ENCODE data around the gene PHF21B. TPM values are rescaled to one million over a fixed set of nuclear protein-coding genes. Genes with fewer than 3 reads are reported as not detected.

PHF21B gene
- total RNA-seq, 4 donors from 2014 or later, result 0.17 to 0.62 TPM; not detected in 2

DNA sequence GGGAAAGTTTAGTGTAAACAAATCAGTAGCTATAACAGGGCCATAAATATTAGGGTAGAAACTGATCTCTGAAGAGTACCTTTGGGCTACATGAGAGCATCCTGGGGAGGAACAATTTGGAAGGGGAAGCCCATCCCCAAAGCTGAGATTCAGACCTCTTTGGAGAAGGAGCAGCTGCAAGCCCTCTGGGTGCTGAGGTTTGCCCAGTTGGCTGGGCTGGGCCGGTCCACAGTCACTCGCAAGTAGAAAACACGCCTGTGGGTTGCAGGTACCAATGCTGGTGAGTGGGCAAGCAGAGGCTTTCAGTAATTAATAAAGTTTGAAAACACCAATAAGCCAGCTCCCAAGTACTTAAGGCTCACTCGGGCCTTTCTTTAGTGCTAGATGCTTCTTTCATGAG lies 132.9 kb downstream of the PHF21B start:
- intact Hi-C loops (cut with DNase I; ENCODE audit: low total_unique reads), result no loop called here
- H3K4me3 ChIP-seq (ENCODE audit: low read depth, poor library complexity, severe bottlenecking), result no peak overlapping the region
- no peak for TF ChIP-seq POLR2A (IDR thresholded peaks at IDR 0.05)
- TF ChIP-seq CTCF (IDR thresholded peaks at IDR 0.05), result no peak
- 91 to 95% methylated on average over 4 of the region's 4 CpGs for WGBS, 2 donors
- no peak for DNase-seq (ENCODE audit: low spot score in 2 of 2)

DNA sequence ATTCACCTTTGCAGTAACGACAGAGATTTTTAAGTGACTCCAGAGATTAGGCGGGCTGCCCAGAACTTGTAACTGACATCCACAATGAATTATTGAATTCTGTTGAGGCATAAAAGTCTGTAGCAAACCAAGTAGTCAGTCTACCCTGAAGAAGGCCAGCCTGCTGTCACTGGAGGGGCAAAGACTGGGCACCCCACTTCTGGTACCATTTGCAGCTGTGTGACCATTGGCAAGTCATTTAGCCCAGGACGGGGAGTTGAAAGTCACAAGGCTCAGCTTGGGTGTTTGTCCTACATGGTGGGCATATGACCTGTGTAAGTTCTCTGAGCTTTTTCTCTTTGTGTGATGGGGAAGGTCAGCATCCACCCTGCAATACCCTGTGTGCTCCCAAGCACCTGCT lies 138.0 kb downstream of the PHF21B start:
- H3K4me3 ChIP-seq (ENCODE audit: low read depth, poor library complexity, severe bottlenecking), result no peak overlapping the region
- WGBS, 2 donors, result 70 to 86% methylated on average over 3 of the region's 3 CpGs
- TF ChIP-seq POLR2A (IDR thresholded peaks at IDR 0.05), result no peak
- no peak for TF ChIP-seq CTCF (IDR thresholded peaks at IDR 0.05)
- intact Hi-C loops (cut with DNase I; ENCODE audit: low total_unique reads), result no loop called here
- DNase-seq (ENCODE audit: low spot score in 2 of 2), result no peak

GRCh38 chr22:44870021-44870420 lies 139.8 kb downstream of the PHF21B start:
- 22 to 56% methylated on average over 4 to 5 of the region's 5 CpGs for WGBS, 2 donors

DNA sequence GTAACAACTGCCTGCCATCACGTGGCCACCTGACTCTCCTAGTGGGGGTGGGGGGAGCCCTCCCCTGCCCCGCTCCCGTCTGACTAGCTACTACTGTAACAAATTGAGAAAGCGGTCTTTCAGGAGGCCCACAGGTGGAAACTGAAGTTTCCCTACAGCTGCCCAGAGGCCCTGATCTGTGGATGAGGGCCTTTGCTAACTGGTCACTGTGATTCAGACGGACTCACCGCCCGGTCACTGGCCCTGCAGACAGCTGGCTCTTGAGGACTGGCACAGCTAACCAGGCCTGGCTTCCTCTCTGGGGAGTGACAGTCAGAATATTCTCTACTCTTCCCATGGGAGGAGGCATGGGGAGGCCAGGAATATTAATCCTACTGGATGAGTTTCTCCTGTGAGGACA lies 140.6 kb downstream of the PHF21B start:
- TF ChIP-seq CTCF (IDR thresholded peaks at IDR 0.05) (no peak), POLR2A (IDR thresholded peaks at IDR 0.05) (no peak)
- 88 to 91% methylated on average over 7 of the region's 7 CpGs for WGBS, 2 donors
- H3K4me3 ChIP-seq (ENCODE audit: low read depth, poor library complexity, severe bottlenecking), result no peak overlapping the region
- intact Hi-C loops (cut with DNase I; ENCODE audit: low total_unique reads), result no loop called here
- DNase-seq (ENCODE audit: low spot score in 2 of 2), result no peak

More at GRCh38 chr22:44870021-44870420, 139.8 kb downstream of the PHF21B start:
- no peak for TF ChIP-seq CTCF (IDR thresholded peaks at IDR 0.05)
- no peak for TF ChIP-seq POLR2A (IDR thresholded peaks at IDR 0.05)
- intact Hi-C loops (cut with DNase I; ENCODE audit: low total_unique reads), result no loop called here
- H3K4me3 ChIP-seq (ENCODE audit: low read depth, poor library complexity, severe bottlenecking), result no peak overlapping the region
- DNase-seq (ENCODE audit: low spot score in 2 of 2), result no peak

GRCh38 chr22:44865193-44866057 lies 144.4 kb downstream of the PHF21B start:
- no peak for DNase-seq (ENCODE audit: low spot score in 2 of 2)
- intact Hi-C loops (cut with DNase I; ENCODE audit: low total_unique reads), result no loop called here

More at GRCh38 chr22:44865193-44866057, 144.4 kb downstream of the PHF21B start:
- H3K4me3 ChIP-seq (ENCODE audit: low read depth, poor library complexity, severe bottlenecking), result no peak overlapping the region
- 86 to 87% methylated on average over 27 to 28 of the region's 31 CpGs for WGBS, 2 donors
- no peak for TF ChIP-seq CTCF (IDR thresholded peaks at IDR 0.05)
- TF ChIP-seq POLR2A (IDR thresholded peaks at IDR 0.05), result no peak
